Activated naive CD4-positive, alpha-beta T cell treated with anti-CD3 and anti-CD28 coated beads for 36 hours (primary cell): ENCODE results near the gene AP2B1. TPM values are rescaled to one million over a fixed set of nuclear protein-coding genes. Genes with fewer than 3 reads are reported as not detected.

Source experiments
- CTCF ChIA-PET: fragments of 350-600 bp; sonication (Branson Sonifier 250); formaldehyde crosslinking; loops from one replicate; lab custom pipeline; 2021; ENCODE audit warnings: antibody characterized with exemption; lab: Charles Lee
- DNase-seq: peaks from one replicate; pipeline ENCODE4 v3.0.0-alpha.2; 2020
- H3K27ac Mint-ChIP-seq: one replicate; pipeline ENCODE4 v1.8.0; 2021; ENCODE audit warnings: mild to moderate bottlenecking, mixed read lengths
- H3K27me3 Mint-ChIP-seq: one replicate; pipeline ENCODE4 v1.8.0; 2021; ENCODE audit warnings: low read depth, mixed read lengths
- H3K36me3 Mint-ChIP-seq: one replicate; pipeline ENCODE4 v1.8.0; 2021; ENCODE audit warnings: low read depth, mixed read lengths
- H3K4me1 Mint-ChIP-seq: one replicate; pipeline ENCODE4 v1.8.0; 2021; ENCODE audit warnings: low read depth, mixed read lengths
- H3K4me3 Mint-ChIP-seq: one replicate; pipeline ENCODE4 v1.8.0; 2021; ENCODE audit warnings: mild to moderate bottlenecking, moderate library complexity, mixed read lengths
- H3K9me3 Mint-ChIP-seq: one replicate; pipeline ENCODE4 v1.8.0; 2021; ENCODE audit warnings: mixed read lengths
- intact Hi-C: fragments of 100-400 bp; cut with micrococcal nuclease; formaldehyde crosslinking; loops from one replicate; pipeline ENCODE4 v1.15.1; 2023
- total RNA-seq, 2 experiments: library from RNA; stranded (reverse); gene quantifications; one replicate each; pipeline ENCODE4 v1.2.3, GENCODE V29; 2021

The AP2B1 gene
- total RNA-seq, 2 experiments from 2014 or later, result 158 to 172 TPM

DNA sequence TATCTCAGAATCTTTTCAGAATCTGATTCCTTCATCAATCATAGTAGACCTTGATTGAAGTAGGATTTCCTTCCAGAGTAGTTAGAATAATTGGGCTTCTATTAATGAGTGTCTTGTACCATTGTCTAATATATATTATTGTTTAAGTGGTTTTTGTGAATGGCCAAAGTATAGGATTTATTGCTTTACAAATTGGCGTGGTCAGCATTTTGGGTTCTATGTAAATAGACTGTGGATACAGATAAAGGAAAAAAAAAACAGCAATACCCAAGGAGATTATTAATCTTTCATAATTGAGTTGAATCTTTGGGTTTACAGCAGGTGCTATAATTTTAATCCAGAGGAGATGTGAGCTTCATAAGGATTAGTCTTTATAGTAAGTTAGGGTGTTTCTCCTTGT, 64.3 kb downstream of the AP2B1 start:
- DNase-seq, result no peak
- intact Hi-C loops, result no loop called here
- Mint-ChIP-seq H3K4me1 (no peaks in the 10 kb centered on the region), H3K4me3 (no peak overlapping the region), H3K36me3 (peaks cover 21% of the 10 kb centered on the region), H3K9me3 (no peaks in the 10 kb centered on the region), H3K27me3 (no peaks in the 10 kb centered on the region), H3K27ac (no peak overlapping the region)
- CTCF ChIA-PET, result interaction anchor here (0.6 kb wide), 1 partner anchor 53 kb away, joined by 3 read pairs; no protein-coding TSS in a partner anchor

DNA sequence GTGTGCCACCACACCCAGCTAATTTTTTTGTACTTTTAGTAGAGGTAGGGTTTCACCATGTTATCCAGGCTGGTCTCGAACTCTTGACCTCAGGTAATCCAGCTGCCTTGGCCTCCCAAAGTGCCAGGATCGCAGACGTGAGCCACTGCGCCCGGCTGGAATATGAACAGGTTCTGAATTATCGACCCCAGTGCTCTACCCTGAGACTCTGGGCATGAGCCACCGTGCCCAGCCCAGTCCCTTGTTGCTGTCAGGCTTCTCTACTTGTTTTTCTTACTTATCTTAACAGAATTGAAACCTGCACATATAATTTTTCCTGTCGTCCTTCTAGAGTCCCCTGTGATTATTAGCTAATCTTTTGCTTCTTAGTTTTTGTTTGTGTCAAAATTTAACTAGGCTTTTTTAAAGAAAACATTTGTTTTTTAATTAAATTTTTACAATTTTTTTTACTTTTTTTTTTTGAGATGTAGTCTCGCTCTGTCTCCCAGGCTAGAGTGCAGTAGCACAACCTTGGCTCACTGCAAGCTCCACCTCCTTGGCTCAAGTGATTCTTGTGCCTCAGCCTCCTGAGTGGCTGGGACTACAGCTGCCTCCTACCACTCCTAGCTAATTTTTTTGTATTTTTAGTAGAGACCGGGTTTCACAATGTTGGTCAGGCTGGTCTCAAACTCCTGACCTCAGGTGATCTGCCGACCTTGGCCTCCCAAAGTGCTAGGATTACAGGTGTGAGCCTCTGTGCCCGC, 66.7 kb downstream of the AP2B1 start:
- Mint-ChIP-seq H3K9me3 (no peaks in the 10 kb centered on the region), H3K4me3 (no peak overlapping the region), H3K27me3 (no peaks in the 10 kb centered on the region), H3K36me3 (peaks cover 31% of the 10 kb centered on the region), H3K4me1 (no peaks in the 10 kb centered on the region), H3K27ac (no peak overlapping the region)
- intact Hi-C loops, result no loop called here
- CTCF ChIA-PET, result interaction anchor here (0.6 to 2.3 kb wide), 3 partner anchors 10 to 110 kb away, joined by 4 to 6 read pairs (median 4); no protein-coding TSS in a partner anchor
- DNase-seq, result no peak

- Mint-ChIP-seq H3K27me3 (no peaks in the 10 kb centered on the region), H3K36me3 (peaks cover 31% of the 10 kb centered on the region), H3K4me3 (no peak overlapping the region), H3K4me1 (no peaks in the 10 kb centered on the region), H3K27ac (no peak overlapping the region), H3K9me3 (no peaks in the 10 kb centered on the region)
- intact Hi-C loops, result no loop called here
- CTCF ChIA-PET, result interaction anchor here (2.3 kb wide), 1 partner anchor 109 kb away, joined by 6 read pairs; no protein-coding TSS in a partner anchor
- DNase-seq, result no peak
Observed at GRCh38 chr17:35655303-35655702, 68.2 kb downstream of the AP2B1 start.

DNA sequence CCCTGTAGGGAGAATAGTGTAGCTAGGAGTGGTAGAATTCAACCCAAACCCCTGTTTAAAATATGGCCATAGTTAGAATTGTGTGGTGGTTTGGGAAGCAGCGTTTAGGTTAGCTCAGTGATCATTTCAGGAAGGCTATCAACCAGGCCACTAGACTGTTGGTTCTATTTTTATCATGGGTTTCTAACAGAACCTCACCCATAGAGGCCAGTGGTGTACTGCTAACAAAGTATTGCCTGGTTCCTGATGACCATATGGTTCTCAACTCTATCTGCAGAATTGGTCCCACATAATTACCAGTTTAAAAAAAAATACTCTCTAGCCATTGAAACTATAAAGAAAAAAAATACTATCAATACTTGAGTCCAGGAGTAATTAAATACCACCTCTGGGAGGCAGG, 73.8 kb downstream of the AP2B1 start:
- no peak for DNase-seq
- H3K27ac Mint-ChIP-seq, result no peak overlapping the region
- no peaks in the 10 kb centered on the region for H3K9me3 Mint-ChIP-seq
- intact Hi-C loops, result no loop called here
- CTCF ChIA-PET, result no interaction called here
- peaks cover 33% of the 10 kb centered on the region for H3K36me3 Mint-ChIP-seq
- H3K4me3 Mint-ChIP-seq, result no peak overlapping the region
- H3K27me3 Mint-ChIP-seq, result no peaks in the 10 kb centered on the region
- no peaks in the 10 kb centered on the region for H3K4me1 Mint-ChIP-seq

GRCh38 chr17:35664685-35665084, 77.6 kb downstream of the AP2B1 start:
- intact Hi-C loops, result no loop called here
- Mint-ChIP-seq H3K9me3 (no peaks in the 10 kb centered on the region), H3K4me3 (no peak overlapping the region), H3K4me1 (no peaks in the 10 kb centered on the region), H3K36me3 (peaks cover 23% of the 10 kb centered on the region), H3K27ac (no peak overlapping the region), H3K27me3 (no peaks in the 10 kb centered on the region)
- CTCF ChIA-PET, result interaction anchor here (2.2 kb wide), 1 partner anchor 83 kb away, joined by 5 read pairs; no protein-coding TSS in a partner anchor
- DNase-seq, result no peak

- Mint-ChIP-seq H3K4me3 (no peak overlapping the region), H3K27ac (no peak overlapping the region), H3K4me1 (no peaks in the 10 kb centered on the region), H3K36me3 (peaks cover 24% of the 10 kb centered on the region), H3K27me3 (no peaks in the 10 kb centered on the region), H3K9me3 (no peaks in the 10 kb centered on the region)
- CTCF ChIA-PET, result interaction anchor here (0.6 to 1.1 kb wide), 2 partner anchors 82 to 681 kb away, joined by 3 to 4 read pairs; no protein-coding TSS in a partner anchor
- intact Hi-C loops, result no loop called here
- DNase-seq, result no peak
Observed at GRCh38 chr17:35665662-35666061, 78.5 kb downstream of the AP2B1 start.

DNA sequence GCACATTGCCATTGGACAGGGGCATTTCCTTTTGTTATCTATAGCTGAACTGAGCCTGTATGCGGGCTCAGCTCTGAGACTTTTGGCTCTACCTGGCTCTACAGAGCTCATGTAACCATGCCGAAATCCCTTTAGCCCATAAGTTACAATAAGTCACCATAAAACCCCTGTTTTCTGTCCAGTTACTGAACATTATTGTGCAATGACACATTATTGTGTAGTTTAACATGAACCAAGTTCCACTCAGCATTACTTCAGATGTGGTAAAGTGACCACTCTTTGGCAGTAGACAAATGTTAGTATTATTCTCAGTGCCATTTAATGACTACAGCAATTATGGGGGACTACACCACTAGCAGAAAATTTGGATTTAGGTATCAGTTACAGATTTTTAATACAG, 78.9 kb downstream of the AP2B1 start:
- CTCF ChIA-PET, result interaction anchor here (0.6 to 1.1 kb wide), 2 partner anchors 81 to 681 kb away, joined by 3 to 4 read pairs; no protein-coding TSS in a partner anchor
- H3K4me1 Mint-ChIP-seq, result no peaks in the 10 kb centered on the region
- H3K9me3 Mint-ChIP-seq, result no peaks in the 10 kb centered on the region
- H3K27ac Mint-ChIP-seq, result no peak overlapping the region
- H3K27me3 Mint-ChIP-seq, result no peaks in the 10 kb centered on the region
- intact Hi-C loops, result no loop called here
- no peak for DNase-seq
- peaks cover 26% of the 10 kb centered on the region for H3K36me3 Mint-ChIP-seq
- no peak overlapping the region for H3K4me3 Mint-ChIP-seq

DNA sequence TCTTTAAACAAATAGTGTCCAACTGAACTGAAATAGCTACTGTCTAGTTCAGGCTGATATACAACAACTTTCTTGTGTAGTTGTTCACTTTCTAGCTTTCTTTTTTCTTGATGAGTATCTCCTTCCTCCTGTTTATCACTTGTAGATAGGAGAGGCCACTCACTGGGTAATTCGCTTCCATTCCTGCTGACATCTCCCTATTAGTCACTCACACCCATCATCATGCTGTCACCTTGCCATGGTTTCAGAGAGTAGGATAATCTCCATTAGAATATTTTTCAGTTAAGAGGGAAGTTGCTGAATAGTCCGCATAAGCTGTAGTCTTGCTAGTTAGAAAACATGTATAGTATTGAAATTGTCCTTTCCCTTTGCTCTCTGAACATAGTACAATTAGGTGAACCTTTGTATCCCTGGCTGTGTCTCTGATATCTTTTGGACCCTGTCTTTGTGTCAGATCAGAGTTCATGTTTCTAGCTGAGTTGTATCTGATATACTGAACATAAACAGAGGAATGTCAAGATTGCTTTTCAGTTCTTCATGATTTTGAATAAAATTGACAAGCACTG, 79.9 kb downstream of the AP2B1 start:
- no peaks in the 10 kb centered on the region for H3K27me3 Mint-ChIP-seq
- intact Hi-C loops, result no loop called here
- no peaks in the 10 kb centered on the region for H3K4me1 Mint-ChIP-seq
- CTCF ChIA-PET, result interaction anchor here (1.2 kb wide), 1 partner anchor 54 kb away, joined by 5 read pairs; no protein-coding TSS in a partner anchor
- peaks cover 25% of the 10 kb centered on the region for H3K36me3 Mint-ChIP-seq
- H3K4me3 Mint-ChIP-seq, result no peak overlapping the region
- DNase-seq, result no peak
- H3K9me3 Mint-ChIP-seq, result no peaks in the 10 kb centered on the region
- H3K27ac Mint-ChIP-seq, result no peak overlapping the region

DNA sequence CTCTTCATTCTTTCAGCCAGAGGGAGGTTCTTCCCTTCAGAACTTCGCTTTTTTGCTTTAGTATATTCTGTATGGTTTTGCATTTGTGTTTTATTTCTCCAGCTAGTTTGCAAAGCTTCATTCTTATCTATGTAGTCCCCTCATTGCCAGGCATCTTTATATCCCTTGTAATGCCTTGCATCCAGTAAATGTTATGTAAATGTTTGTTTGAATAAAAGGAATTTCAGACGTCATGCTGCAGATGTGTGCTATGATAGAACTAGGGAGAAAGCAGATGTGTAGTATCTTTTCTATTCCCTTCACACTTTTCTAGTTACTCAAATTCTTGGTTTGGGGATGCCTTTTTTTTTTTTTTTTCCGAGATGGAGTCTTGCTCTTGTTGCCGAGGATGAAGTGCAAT, 81.7 kb downstream of the AP2B1 start:
- Mint-ChIP-seq H3K36me3 (peaks cover 14% of the 10 kb centered on the region), H3K4me3 (no peak overlapping the region), H3K27ac (no peak overlapping the region), H3K27me3 (no peaks in the 10 kb centered on the region), H3K9me3 (no peaks in the 10 kb centered on the region), H3K4me1 (no peaks in the 10 kb centered on the region)
- no peak for DNase-seq
- CTCF ChIA-PET, result interaction anchor here (0.5 to 0.7 kb wide), 2 partner anchors 56 to 64 kb away, joined by 4 to 5 read pairs; no protein-coding TSS in a partner anchor
- intact Hi-C loops, result no loop called here

GRCh38 chr17:35674552-35674951, 87.4 kb downstream of the AP2B1 start:
- CTCF ChIA-PET, result interaction anchor here (0.7 to 2.2 kb wide), 2 partner anchors 73 to 363 kb away, joined by 3 to 6 read pairs; no protein-coding TSS in a partner anchor
- intact Hi-C loops, result no loop called here
- Mint-ChIP-seq H3K27me3 (no peaks in the 10 kb centered on the region), H3K27ac (no peak overlapping the region), H3K4me3 (no peak overlapping the region), H3K36me3 (peaks cover 11% of the 10 kb centered on the region), H3K9me3 (no peaks in the 10 kb centered on the region), H3K4me1 (peaks cover 8% of the 10 kb centered on the region)
- no peak for DNase-seq

DNA sequence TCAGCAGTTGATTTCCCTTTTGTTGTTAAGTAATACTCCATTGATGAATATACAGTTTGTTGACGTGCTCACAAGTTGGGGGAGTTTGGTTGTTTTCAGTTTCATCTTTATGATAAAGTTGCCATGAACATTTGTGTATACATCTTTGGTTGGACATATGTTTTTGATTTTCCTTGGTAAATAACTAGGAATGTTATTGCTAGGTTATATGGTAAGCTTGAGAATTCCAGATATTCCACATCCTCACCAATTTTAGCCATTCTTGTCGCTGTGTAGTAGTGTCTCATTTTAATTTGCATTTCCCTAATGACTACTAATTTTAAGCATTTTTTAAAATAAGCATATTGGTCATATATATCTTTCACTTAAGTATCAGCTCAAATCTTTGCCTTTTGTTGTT, 89.3 kb downstream of the AP2B1 start:
- no peak overlapping the region for H3K27ac Mint-ChIP-seq
- H3K9me3 Mint-ChIP-seq, result no peaks in the 10 kb centered on the region
- no peak for DNase-seq
- H3K4me1 Mint-ChIP-seq, result peaks cover 8% of the 10 kb centered on the region
- CTCF ChIA-PET, result no interaction called here
- H3K4me3 Mint-ChIP-seq, result no peak overlapping the region
- no peaks in the 10 kb centered on the region for H3K27me3 Mint-ChIP-seq
- H3K36me3 Mint-ChIP-seq, result peaks cover 7% of the 10 kb centered on the region
- intact Hi-C loops, result no loop called here

DNA sequence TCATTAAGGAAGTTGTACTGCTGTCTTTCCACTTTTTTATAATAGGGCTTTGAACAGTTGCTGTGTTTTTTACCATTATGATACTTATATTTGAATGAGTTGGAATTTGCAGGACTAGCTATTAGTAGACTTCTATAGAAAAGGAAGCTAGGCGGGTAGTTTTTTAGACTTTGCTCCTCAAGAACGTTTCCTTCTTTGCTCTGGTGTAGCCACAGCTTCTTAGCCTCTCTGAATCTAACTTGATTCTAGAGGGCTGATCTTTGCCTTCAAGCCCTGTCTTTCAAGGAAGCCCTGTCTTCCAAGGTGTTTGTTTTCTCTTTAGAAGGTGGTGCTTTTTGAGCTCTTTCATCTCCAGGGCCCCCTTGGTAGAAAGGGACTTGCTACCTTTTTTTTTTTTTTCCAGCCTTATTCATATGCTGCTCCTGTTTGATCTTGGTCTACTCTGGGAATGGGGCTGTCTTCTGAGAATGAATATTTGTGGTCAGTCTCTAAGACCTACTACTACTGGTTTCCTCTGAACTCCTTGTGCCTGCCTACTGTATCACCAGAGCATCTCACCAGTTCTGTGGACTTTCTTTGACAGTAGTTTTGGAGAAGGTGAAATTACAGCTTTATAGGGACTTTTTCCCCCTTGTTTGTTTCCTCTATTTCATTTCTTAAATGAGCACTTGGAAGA, 92.0 kb downstream of the AP2B1 start:
- Mint-ChIP-seq H3K27ac (no peak overlapping the region), H3K4me1 (peaks cover 8% of the 10 kb centered on the region), H3K4me3 (no peak overlapping the region), H3K9me3 (no peaks in the 10 kb centered on the region), H3K27me3 (no peaks in the 10 kb centered on the region), H3K36me3 (peaks cover 14% of the 10 kb centered on the region)
- intact Hi-C loops, result no loop called here
- DNase-seq, result no peak
- CTCF ChIA-PET, result interaction anchor here (0.6 kb wide), 1 partner anchor 126 kb away, joined by 5 read pairs; no protein-coding TSS in a partner anchor
